ENCODE measurements around the gene CBX8. TPM values are rescaled to one million over a fixed set of nuclear protein-coding genes. Genes with fewer than 3 reads are reported as not detected.

CBX8 gene
- total and polyA plus RNA-seq, 8 donors, result 1.6 to 5.7 (median 4.1) TPM

DNA sequence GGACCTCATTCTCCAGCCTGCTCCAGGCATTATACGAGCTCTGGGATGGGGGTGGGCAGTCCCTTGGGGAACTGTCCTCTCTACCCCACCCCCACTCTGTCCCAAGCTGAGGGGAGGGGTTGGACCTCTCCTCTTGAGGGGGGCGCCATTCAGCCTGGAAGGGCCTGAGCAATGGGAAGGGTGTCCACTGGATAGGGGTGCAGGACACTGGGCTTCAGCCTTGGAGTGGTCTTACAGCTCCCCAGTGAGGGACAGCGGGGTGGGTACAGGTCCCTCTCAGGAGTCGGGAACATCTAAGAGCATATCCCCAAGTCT lies 9.5 kb upstream of the CBX8 start:
- 29 to 31% methylated on average over 3 to 4 of the region's 4 CpGs for WGBS, 2 donors
- intact Hi-C loops (cut with DNase I), result loop anchor here in 2 of 3 donors (5.0 to 10.0 kb wide), 2 partner anchors 178 to 186 kb away; no protein-coding TSS in a partner anchor
- H3K27me3 ChIP-seq, result peaks cover 3 to 69% (median 23%) of the 10 kb centered on the region in 4 donors
- DNase-seq, result no peak
- H3K4me1 ChIP-seq, result peaks cover 2 to 16% (median 6%) of the 10 kb centered on the region in 3 donors
- TF ChIP-seq, protein P1, sequence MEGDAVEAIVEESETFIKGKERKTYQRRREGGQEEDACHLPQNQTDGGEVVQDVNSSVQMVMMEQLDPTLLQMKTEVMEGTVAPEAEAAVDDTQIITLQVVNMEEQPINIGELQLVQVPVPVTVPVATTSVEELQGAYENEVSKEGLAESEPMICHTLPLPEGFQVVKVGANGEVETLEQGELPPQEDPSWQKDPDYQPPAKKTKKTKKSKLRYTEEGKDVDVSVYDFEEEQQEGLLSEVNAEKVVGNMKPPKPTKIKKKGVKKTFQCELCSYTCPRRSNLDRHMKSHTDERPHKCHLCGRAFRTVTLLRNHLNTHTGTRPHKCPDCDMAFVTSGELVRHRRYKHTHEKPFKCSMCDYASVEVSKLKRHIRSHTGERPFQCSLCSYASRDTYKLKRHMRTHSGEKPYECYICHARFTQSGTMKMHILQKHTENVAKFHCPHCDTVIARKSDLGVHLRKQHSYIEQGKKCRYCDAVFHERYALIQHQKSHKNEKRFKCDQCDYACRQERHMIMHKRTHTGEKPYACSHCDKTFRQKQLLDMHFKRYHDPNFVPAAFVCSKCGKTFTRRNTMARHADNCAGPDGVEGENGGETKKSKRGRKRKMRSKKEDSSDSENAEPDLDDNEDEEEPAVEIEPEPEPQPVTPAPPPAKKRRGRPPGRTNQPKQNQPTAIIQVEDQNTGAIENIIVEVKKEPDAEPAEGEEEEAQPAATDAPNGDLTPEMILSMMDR (IDR thresholded peaks at IDR 0.05), result no peak
- no peak overlapping the region for H3K27ac ChIP-seq
- FAIRE-seq, result no peak
- ATAC-seq, result no peak
- no peak overlapping the region for H3K4me3 ChIP-seq
- H3K9me3 ChIP-seq, result no peaks in the 10 kb centered on the region
- no peaks in the 10 kb centered on the region for H3K36me3 ChIP-seq

- WGBS, 2 donors, result 27% methylated on average over 22 of the region's 22 CpGs
- FAIRE-seq (no peak), DNase-seq (no peak), ATAC-seq (no peak)
- H3K27me3 ChIP-seq, result peaks cover 3 to 72% (median 23%) of the 10 kb centered on the region in 4 donors
- no peak overlapping the region for H3K27ac ChIP-seq
- peaks cover 0 to 16% (median 10%) of the 10 kb centered on the region in 3 donors for H3K4me1 ChIP-seq
- no peaks in the 10 kb centered on the region for H3K36me3 ChIP-seq
- no peaks in the 10 kb centered on the region for H3K9me3 ChIP-seq
- TF ChIP-seq, protein P1 (IDR thresholded peaks at IDR 0.05), result no peak
- intact Hi-C loops (cut with DNase I), result loop anchor here in 2 of 3 donors (5.0 to 10.0 kb wide), 2 partner anchors 180 to 187 kb away; no protein-coding TSS in a partner anchor
- no peak overlapping the region for H3K4me3 ChIP-seq
These were observed 8.2 kb upstream of the CBX8 start for GRCh38 chr17:79804856-79805696.

DNA sequence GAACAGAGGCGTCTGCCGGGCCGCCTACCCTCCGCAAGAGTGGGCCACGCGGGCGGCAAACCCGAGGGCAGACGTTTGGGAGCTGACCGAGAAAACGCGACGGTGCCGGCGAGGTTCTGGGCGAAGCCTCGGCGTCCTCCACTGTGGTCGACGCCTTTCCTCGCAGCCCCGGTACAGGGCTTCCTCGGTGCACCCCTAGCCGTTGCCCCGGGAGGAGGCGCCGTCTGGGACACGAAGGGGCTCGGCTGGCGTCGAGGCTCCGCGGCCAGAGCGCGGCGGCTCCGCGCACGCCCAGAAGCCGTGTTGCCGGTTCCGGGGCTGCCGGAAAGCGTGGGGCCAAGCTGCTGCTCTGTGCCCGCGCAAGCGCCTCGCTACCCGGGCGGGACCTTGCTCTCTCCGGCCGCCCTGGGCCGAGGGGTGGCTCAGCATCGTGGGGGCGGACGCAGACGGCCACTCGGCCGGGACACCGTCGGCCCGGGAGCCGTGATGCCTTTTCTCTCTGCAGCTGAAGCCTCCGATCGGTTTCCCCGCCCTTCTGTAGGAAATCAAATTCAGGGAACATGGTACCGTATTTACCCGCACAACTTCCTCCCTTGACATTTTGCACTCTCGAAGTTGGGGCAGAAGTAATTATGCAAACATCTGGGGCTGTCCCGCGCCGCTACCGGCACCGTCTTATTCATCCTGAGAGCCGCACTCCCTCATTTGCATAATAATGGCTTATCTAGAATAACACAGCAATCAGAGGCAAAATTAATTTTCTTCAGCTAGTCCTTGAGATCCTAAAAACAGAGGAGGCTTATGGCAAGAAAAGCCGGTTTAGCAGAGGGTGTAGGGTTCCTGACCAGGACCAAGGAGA lies 7.3 kb upstream of the CBX8 start:
- peaks cover 0 to 12% (median 10%) of the 10 kb centered on the region in 3 donors for H3K4me1 ChIP-seq
- peak in 1 of 4 donors; percentile 10 for ATAC-seq
- no peak for DNase-seq
- no peaks in the 10 kb centered on the region for H3K9me3 ChIP-seq
- intact Hi-C loops (cut with DNase I), result loop anchor here in 1 of 3 donors (10.0 kb wide), 1 partner anchor 181 kb away; no protein-coding TSS in a partner anchor
- peaks cover 3 to 76% (median 27%) of the 10 kb centered on the region in 4 donors for H3K27me3 ChIP-seq
- FAIRE-seq, result no peak
- no peaks in the 10 kb centered on the region for H3K36me3 ChIP-seq
- TF ChIP-seq, protein P1 (IDR thresholded peaks at IDR 0.05), result no peak
- H3K4me3 ChIP-seq, result peak overlapping the region in 1 of 4 donors; percentile 15
- H3K27ac ChIP-seq, result no peak overlapping the region
- WGBS, 2 donors, result 4% methylated on average over 67 to 76 of the region's 76 CpGs

DNA sequence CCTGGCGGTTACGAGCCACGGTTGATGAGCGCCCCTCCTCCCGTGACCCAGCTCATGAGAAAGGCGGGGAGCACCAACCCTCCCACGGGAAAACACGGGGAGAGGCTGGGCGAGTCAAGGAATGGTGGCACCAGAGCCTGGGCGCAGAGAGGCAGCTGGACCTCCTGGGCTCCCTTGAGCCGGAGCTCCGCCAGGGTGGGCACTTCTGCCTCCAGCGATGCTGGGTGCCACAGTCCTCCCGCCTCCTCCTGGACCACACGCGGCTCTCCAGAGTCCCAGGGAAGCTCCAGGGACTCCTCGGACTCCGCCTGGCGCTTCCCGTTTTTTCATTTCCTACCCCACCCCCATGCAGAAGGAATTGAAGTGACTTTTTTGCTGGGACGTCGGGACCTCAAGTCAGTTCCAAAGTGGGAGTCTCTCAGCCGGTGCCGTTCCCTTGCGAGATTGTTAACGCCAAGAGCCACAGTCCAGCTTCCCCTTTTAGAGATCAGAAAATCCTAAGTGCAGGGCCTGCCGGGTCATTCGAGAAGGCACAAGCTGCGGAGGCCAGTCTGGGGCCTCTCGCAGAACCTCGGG lies 6.6 kb upstream of the CBX8 start:
- H3K36me3 ChIP-seq, result no peaks in the 10 kb centered on the region
- no peak overlapping the region for H3K4me3 ChIP-seq
- no peaks in the 10 kb centered on the region for H3K9me3 ChIP-seq
- no peak overlapping the region for H3K27ac ChIP-seq
- 18 to 19% methylated on average over 31 of the region's 31 CpGs for WGBS, 2 donors
- no peak for DNase-seq
- H3K4me1 ChIP-seq, result peaks cover 3 to 18% (median 16%) of the 10 kb centered on the region in 3 donors
- TF ChIP-seq, protein P1 (IDR thresholded peaks at IDR 0.05), result no peak
- no peak for ATAC-seq
- peaks cover 3 to 78% (median 28%) of the 10 kb centered on the region in 4 donors for H3K27me3 ChIP-seq
- intact Hi-C loops (cut with DNase I), result loop anchor here in 1 of 3 donors (10.0 kb wide), 1 partner anchor 181 kb away; no protein-coding TSS in a partner anchor
- no peak for FAIRE-seq
